HG03378 (cell line): Measurements from ENCODE around the gene GPX5.
"Not testable (repeated sequence)": the region's sequence is repeated elsewhere in the genome, so short reads cannot be mapped to it uniquely, and the experiment has no call there.

Experiments used
- ATAC-seq: cut with Tn5 transposase; IDR thresholded peaks from one replicate; pipeline ENCODE4 v1.9.1; 2021; ENCODE audit warnings: mild to moderate bottlenecking, moderate library complexity; ENCODE audit not compliant: unreplicated experiment

The GPX5 gene

GRCh38 chr6:28525496-28526039 lies at the start of gene GPX5:
Gene GPX5 (plus strand): TSS chr6:28525881. CDS start chr6:28526014, 133 bp downstream.
- no peak for ATAC-seq

GRCh38 chr6:28478518-28478917 lies 47.2 kb upstream of the GPX5 start:
- ATAC-seq: no peak

DNA sequence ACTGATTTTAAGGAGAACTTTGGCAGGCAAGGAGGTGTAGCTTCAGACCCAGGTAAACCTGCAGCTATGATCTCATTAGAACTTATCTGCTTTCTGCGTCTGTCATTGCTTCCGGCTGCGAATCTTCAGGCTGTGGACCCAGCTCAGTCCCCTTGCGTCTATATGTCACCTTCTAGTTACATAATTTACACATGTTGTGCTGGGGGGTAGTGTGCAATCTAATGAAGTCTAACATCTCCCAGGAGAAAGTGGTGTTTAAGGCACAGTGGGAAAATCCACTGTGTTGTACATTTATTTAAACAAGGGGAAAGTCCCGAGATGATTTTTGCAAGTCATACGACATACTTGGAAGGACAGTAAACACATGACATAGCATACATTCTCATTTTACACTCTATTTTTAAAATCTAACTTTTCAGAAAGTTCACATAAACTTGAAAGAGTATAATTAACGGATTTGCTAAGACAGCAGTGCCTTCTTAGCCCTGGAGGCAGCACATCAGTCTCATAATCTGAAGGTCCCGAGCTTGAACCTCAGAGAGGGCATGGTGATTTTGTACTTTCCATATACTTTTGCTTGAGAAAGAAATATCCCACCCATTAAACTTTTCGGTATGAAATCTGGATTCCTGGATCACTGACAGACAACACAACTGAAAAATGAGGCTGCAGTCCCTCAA lies 45.3 kb upstream of the GPX5 start:
- no peak for ATAC-seq

DNA sequence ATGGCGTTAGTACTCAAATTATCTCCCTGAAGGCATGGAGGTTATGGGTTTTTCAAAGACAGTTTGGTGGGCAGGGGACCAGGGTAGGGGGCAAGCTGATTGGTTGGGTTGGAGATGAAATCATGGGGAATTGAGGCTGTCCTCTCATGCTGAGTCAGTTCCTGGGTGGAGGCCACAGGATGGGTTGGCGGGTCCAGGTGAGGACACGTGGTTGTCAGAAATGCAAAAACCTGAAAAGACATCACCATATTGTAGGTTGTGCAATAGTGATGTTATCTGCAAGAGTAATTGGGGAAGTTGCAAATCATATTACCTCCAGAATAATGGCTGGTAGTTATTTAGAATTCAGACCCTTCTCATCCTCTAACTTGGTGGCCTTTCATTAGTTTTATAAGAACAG lies 40.2 kb upstream of the GPX5 start:
- ATAC-seq: no peak

- ATAC-seq: no peak
These were observed 39.1 kb upstream of the GPX5 start for GRCh38 chr6:28486533-28486932.

DNA sequence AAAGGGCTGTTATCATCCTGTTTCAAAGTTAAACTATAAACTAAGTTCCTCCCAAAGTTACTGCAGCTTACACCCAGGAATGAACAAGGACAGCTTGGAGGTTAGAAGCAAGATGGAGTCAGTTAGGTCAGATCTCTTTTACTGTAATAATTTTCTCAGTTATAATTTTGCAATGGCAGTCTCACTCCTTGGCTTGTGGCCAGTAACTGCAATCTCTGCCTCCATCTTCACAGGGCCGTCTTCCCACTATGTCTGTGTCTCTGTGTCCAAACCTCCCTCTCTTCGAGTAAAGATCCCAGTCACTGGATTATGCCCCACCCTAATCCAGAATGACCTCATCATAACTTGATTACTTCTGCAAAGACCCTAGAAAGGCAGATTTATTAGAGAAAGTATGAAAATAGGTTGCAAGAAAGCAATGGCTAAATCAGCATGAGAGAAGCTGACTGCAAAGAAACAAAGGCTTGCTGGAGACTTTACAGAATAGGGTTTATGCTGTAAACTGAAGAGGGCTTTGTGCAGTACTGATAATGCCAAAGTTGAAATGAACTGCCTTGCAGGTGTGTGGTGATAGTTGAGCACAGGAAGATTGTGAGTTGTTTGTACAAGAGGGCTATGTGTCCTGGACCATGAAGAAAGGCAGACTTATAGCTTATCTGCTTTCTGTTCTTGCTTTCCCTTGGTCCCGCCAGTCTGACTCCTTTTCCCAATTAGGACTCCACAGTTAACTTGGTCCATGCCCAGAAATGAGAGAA lies 38.5 kb upstream of the GPX5 start:
- ATAC-seq: no peak

GRCh38 chr6:28488916-28489365 lies 36.7 kb upstream of the GPX5 start:
- no peak for ATAC-seq

DNA sequence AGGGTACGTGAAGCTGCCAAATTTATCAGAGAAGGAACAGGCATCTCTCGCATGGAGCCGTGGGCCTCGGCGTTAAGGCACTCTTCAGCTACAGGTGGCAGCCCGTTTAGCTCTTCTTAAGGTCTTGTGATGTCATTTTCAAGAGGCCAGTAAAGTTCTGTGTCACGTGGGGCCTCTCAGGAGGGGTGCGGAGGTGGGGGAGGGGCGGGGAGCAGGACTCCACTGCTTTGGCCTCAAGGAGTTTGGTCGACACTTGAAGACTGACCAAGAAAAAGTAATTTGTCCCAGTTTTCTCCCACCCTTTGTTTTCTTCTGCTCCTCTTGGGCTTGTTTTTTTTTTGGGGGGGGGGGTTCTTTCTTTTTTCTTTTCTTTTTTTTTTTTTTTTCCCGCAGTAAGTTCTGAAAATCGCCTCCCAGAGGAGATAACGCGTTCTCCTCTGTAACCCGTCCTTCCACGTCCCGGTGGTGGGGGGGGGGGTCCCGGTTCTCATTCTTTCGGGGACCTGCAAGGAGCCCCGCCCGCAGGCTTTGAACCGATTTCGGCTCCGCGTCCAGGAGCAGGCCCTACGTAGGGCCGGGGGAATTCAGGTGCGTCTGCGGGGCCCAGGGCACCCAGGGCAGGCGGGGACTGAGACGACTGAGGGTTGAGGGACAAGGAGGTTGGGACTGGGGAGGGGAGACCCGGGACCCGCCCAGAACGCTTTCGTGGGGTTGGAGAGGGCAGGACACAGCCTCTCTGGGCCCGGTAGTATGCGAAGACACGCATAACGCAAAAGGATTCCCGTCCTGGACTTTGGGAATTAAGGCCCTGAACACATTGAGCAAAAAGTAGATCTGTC lies 36.1 kb upstream of the GPX5 start:
- no peak for ATAC-seq

GRCh38 chr6:28490205-28490890 lies 35.3 kb upstream of the GPX5 start:
- ATAC-seq: no peak

DNA sequence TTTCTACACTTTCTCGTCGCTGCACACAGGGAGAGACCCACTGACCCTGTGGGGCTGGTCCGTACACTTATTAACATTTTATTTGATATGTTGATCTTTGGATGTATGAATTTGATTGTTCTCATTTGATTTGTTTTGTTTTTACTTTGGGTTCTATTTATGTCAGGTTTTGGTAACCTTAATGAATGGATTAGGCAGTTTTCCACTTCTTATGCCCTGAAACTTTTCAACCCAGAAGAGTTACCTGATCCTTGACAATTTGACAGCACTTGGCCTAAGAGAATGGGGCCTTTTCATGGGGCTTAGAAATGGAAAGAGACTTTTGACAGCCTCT lies 33.7 kb upstream of the GPX5 start:
- ATAC-seq: no peak

GRCh38 chr6:28496099-28496779 lies 29.4 kb upstream of the GPX5 start:
- ATAC-seq: no peak

DNA sequence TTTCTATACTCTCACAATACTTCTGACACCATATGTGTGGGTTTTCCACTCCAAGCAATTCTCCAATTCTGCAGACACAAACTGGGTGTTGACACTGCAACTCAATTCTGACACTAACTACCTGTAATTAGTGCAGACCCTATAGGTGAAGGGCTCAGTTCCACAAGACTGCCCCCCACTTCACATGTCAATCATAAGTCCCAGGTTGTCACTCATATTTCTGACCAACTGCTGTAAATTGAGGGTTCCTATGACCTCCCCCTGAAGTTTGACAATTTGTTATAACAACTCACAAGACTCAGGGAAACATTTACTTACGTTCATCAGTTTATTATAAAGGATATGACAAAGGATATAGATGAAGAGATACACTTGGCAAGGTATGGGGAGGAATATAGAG lies 28.4 kb upstream of the GPX5 start:
- no peak for ATAC-seq

DNA sequence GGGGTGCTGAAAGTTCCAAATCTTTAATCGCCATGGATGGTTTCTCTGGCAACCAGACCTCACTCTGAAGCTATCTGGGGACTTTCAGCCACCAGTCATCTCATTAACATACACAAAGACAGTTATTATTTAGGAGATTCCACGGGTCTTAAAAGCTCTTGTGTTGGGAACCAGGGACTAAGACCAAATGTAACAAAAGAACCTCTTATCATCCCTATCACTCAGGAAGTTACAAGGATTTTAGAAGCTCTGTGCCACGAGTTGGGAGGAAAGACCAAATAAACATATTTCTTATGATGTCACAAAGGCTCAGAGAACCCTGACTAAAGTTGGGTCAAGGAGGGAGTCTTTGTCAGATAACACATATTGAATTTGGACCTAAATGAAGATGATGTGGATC lies 27.8 kb upstream of the GPX5 start:
- no peak for ATAC-seq

DNA sequence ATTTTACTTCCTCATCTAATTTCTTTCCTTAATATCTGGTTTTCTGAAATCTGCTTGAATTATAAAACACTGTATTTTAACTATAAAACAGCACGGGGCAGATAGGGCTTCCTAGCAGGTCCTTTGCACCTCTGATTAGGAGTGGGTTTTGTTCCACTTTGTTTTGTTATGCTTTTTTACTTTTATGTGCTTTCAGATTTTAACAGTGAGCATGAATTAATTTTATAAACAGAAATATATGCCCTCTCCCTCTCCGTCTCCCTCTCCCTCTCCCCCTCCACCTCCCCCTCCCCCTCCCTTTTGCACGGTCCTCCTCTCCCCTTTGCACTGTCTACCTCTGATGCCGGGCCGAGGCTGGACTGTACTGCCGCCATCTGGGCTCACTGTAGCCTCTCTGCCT lies 24.4 kb upstream of the GPX5 start:
- no peak for ATAC-seq

GRCh38 chr6:28502136-28502535 lies 23.5 kb upstream of the GPX5 start:
- ATAC-seq: not testable (repeated sequence)

DNA sequence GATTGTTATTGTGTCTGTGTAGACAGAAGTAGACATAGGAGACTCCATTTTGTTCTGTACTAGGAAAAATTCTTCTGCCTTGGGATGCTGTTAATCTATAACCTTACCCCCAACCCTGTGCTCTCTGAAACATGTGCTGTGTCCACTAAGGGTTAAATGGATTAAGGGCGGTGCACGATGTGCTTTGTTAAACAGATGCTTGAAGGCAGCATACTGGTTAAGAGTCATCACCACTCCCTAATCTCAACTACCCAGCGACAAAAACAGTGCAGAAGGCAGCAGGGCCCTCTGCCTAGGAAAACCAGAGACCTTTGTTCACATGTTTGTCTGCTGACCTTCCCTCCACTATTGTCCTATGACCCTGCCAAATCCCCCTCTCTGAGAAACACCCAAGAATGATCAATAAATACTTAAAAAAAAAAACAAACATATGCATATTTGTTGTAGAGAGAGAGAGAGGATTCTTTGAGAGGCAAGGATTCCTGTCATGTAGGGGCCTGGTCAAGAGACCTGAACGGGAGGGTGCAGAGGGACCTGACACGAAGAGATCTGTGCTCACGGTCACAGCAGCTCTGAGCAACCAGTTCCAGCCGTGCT lies 22.9 kb upstream of the GPX5 start:
- ATAC-seq: not testable (repeated sequence)

GRCh38 chr6:28505733-28506132 lies 19.9 kb upstream of the GPX5 start:
- no peak for ATAC-seq

GRCh38 chr6:28506807-28507475 lies 18.7 kb upstream of the GPX5 start:
- ATAC-seq: no peak

DNA sequence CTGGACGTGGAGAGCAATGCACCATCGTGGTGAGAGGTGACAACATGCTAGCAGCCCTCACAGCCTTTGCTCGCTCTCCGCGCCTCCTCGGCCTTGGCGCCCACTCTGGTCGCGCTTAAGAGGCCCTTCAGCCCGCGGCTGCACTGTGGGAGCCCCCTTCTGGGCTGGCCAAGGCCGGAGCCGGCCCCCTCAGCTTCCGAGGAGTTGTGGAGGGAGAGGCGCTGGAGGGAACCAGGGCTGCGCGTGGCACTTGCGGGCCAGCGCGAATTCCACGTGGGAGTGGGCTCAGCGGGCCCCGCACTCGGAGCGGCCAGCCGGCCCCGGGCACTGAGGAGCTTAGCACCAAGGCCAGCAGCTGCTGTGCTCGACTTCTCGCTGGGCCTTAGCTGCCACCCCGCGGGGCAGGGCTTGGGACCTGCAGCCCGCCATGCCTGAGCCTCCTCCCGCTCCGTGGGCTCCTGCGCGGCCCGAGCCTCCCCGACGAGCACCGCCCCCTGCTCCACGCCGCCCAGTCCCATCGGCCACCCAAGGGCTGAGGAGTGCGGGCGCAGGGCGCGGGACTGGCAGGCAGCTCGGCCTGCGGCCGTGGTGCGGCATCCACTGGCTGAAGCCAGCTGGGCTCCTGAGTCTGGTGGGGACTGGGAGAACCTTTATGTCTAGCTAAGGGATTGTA lies 13.9 kb upstream of the GPX5 start:
- no peak for ATAC-seq
